Measurements from ENCODE around the gene RGS5.

The RGS5 gene

DNA sequence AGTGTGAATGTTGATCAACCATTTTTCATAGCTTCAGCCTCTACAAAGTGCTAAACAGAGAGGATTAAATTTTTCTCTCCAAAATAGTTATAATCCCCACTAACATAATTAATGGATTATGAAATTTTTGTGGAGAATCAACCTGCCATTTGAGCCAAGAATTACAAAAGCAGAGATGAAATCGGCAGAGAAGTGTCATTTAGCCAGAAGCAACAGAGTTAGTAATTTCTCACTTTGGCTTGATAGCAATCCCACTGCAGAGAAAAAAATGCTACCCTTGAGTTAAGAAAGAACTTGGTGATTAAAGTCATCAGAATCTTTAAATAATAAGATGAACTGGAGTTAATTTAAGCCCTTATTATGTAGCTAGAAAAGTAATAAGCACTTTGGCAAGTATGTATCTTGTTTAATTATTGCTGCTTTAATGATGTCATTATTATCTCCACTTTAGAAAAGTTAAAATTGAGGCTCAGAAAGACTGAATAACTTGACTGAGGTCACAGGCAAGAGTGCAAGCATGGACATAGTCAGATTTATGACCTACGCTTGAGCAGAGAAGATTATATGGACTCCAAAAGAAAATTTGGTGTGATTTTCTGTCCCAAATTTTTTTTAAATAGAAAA lies 96.2 kb downstream of the RGS5 start:
- no peaks in the 10 kb centered on the region for H3K27me3 Mint-ChIP-seq

DNA sequence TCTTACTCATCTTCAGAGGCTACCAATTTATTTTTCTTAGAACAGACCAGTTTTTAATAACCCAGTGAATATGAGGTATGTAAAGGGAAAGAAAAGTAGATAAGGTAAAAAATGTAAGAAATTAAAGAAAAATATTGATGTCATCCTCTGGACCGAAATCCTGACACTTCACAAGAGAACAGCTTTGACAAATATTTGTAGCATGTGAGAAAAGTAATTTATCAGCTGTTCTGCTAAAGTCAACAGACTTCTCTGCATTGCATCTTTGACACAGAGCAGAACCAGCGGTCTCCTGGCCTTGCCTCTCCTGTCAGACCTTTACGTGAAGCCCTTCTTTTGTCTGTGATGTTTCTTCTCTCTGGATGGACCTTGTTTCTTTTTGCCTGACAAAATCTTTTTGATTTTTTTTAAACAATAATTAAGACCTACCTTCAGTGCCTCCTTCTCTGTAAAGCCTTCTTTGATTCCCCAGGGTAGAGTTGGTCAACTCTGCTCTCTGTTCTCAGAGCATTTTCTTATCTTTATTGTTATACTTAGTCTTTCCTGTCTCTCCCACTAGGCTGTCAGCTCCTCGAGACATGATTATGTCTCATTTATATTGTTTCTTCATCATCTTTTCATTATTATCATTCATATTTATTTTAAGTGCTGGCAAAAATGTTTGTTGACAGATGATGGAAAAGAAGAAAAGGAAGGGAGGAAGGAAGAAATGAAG lies 98.2 kb downstream of the RGS5 start:
- intact Hi-C loops (cut with micrococcal nuclease), result no loop called here
- Mint-ChIP-seq H3K9me3 (peaks cover 16% of the 10 kb centered on the region), H3K27ac (no peak overlapping the region), H3K4me3 (no peak overlapping the region), H3K27me3 (no peaks in the 10 kb centered on the region), H3K4me1 (ENCODE audit: low read depth) (no peaks in the 10 kb centered on the region), H3K36me3 (ENCODE audit: low read depth) (no peaks in the 10 kb centered on the region)

More for the DNA sequence above, 96.2 kb downstream of the RGS5 start:
- Mint-ChIP-seq H3K27ac (no peak overlapping the region), H3K36me3 (ENCODE audit: low read depth) (no peaks in the 10 kb centered on the region), H3K4me3 (no peak overlapping the region), H3K9me3 (peaks cover 25% of the 10 kb centered on the region), H3K4me1 (ENCODE audit: low read depth) (no peaks in the 10 kb centered on the region)
- intact Hi-C loops (cut with micrococcal nuclease), result no loop called here

DNA sequence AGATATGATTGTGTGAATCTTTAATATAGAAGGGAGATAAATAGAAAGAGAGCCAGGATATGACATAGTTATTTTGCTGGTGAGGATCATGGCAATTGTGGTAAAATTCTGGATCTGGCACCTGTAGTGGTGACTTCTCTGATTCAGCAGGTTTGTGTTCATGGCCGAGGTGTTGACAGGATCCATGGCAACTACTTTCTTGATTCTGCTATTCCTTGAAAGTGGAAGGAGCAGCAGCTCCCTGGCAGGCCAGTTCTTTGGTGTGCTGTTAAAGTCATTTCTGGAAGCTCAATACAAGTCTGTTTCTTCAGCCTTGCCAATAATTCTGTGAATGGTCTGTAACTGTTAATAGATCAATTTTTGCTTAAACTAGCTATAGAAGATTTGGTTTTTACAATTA lies 100.1 kb downstream of the RGS5 start:
- no peak overlapping the region for H3K4me3 Mint-ChIP-seq
- no peaks in the 10 kb centered on the region for H3K27me3 Mint-ChIP-seq
- H3K27ac Mint-ChIP-seq, result no peak overlapping the region
- no peaks in the 10 kb centered on the region for H3K4me1 Mint-ChIP-seq (ENCODE audit: low read depth)
- no peaks in the 10 kb centered on the region for H3K9me3 Mint-ChIP-seq
- no peaks in the 10 kb centered on the region for H3K36me3 Mint-ChIP-seq (ENCODE audit: low read depth)
- intact Hi-C loops (cut with micrococcal nuclease), result no loop called here

DNA sequence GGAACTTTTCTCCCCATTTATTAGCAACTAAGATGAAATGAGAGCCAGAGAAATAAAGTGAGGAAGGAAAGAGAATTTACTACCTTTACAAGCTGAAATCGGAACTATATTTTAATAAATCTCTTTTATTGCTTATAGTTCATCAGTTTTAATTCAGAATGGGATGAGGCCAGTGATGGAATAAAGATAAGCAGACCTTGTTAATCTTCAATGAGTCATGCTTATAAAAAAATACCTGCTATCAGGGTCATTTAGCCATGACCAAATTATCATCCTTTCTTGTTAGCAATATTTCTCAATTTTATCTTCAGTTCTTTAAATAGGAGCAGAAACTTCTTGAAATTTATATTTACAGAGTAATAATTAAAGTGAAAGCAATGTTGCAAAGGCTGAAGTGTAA lies 107.5 kb downstream of the RGS5 start:
- Mint-ChIP-seq H3K9me3 (no peaks in the 10 kb centered on the region), H3K4me3 (no peak overlapping the region), H3K27me3 (no peaks in the 10 kb centered on the region), H3K36me3 (ENCODE audit: low read depth) (no peaks in the 10 kb centered on the region), H3K27ac (no peak overlapping the region), H3K4me1 (ENCODE audit: low read depth) (no peaks in the 10 kb centered on the region)
- intact Hi-C loops (cut with micrococcal nuclease), result no loop called here

DNA sequence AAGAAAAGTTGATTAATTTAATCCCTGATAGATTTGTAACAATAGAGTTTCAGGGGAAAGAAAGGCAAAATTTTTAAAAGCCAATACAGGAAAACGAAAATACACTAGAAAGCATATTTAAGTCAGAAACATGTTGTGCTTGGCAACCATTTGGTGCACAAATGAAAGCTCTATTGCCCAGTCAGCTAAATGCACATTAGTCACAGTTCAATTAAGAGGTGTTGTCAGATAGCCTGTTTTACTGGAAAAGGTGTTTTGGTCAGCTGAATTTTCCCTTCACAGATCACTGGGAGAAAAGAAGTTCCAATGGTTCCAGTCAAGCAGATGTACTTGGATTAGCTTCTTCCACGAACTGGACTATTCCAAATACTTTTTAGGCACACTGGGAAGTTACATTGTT lies 108.1 kb downstream of the RGS5 start:
- no peaks in the 10 kb centered on the region for H3K27me3 Mint-ChIP-seq
- H3K36me3 Mint-ChIP-seq (ENCODE audit: low read depth), result no peaks in the 10 kb centered on the region
- no peaks in the 10 kb centered on the region for H3K4me1 Mint-ChIP-seq (ENCODE audit: low read depth)
- intact Hi-C loops (cut with micrococcal nuclease), result no loop called here
- no peak overlapping the region for H3K4me3 Mint-ChIP-seq
- H3K9me3 Mint-ChIP-seq, result no peaks in the 10 kb centered on the region
- H3K27ac Mint-ChIP-seq, result no peak overlapping the region

DNA sequence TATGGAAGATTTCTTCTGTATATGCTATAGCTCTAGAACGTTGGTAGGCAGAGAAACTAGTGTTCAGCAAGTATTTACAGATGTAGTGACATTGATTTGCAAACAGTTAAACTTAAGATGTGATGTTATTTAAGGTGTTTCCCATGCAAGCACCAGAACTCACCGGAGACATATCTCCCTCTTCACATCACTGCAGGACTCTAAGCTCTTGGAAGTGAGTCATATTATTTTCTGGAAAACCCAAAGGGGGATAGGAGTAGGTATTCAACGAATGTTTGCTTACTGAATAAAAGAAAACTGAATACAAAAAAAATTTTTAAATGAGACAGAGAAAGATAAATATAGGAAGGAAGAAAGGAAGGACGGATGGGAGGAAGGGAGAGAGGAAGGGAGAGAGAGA lies 108.5 kb downstream of the RGS5 start:
- Mint-ChIP-seq H3K27me3 (no peaks in the 10 kb centered on the region), H3K27ac (no peak overlapping the region), H3K4me3 (no peak overlapping the region), H3K4me1 (ENCODE audit: low read depth) (no peaks in the 10 kb centered on the region), H3K9me3 (no peaks in the 10 kb centered on the region), H3K36me3 (ENCODE audit: low read depth) (no peaks in the 10 kb centered on the region)
- intact Hi-C loops (cut with micrococcal nuclease), result no loop called here

DNA sequence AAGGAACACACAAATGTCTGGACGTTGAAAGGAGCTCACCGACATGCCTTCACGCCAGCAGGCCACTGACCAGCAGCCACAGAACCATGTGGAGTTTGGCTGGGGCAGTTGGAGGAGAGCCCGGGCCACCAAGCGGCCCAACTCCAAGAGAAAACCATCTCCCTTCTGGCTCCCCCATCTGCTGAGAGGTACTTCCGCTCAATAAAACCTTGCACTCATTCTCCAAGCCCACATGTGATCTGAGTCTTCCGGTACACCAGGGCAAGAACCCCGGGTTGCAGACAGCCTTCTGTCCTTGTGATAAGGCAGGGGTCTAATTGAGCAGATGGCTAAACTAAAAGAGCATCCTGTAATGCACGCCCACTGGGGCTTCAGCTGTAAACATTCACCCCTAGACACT lies 109.1 kb downstream of the RGS5 start:
- intact Hi-C loops (cut with micrococcal nuclease), result no loop called here
- Mint-ChIP-seq H3K4me1 (ENCODE audit: low read depth) (no peaks in the 10 kb centered on the region), H3K36me3 (ENCODE audit: low read depth) (no peaks in the 10 kb centered on the region), H3K27me3 (no peaks in the 10 kb centered on the region), H3K4me3 (no peak overlapping the region), H3K27ac (no peak overlapping the region), H3K9me3 (no peaks in the 10 kb centered on the region)

DNA sequence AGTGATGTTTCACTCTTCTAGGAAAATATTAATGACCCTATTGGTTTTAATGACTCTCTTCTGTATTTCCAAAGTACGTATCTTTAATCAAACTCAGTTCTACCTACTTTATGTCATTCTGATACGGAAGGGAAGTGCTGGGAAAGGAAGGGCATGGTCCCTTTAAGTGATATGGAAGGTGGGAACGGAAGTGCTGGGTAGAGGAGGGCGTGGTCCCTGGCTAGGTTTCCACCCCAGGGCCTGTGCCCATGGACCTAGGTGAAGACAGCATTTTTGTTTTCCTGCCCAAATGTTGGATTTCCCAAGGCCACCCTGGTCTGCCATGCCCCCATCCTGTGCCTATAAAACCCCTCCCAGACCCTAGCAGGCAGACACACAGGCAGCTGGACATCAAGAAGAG lies 109.5 kb downstream of the RGS5 start:
- H3K4me1 Mint-ChIP-seq (ENCODE audit: low read depth), result no peaks in the 10 kb centered on the region
- H3K36me3 Mint-ChIP-seq (ENCODE audit: low read depth), result no peaks in the 10 kb centered on the region
- intact Hi-C loops (cut with micrococcal nuclease), result no loop called here
- no peak overlapping the region for H3K4me3 Mint-ChIP-seq
- no peaks in the 10 kb centered on the region for H3K27me3 Mint-ChIP-seq
- H3K27ac Mint-ChIP-seq, result no peak overlapping the region
- H3K9me3 Mint-ChIP-seq, result no peaks in the 10 kb centered on the region
